IMR-90 (cell line): Measurements from ENCODE around the gene COPS9.

Experiments used
- BHLHE40 ChIP-seq: fragments of 150-350 bp; IDR thresholded peaks from 2 replicates; pipeline ENCODE4 v1.6.1; 2016; ENCODE audit warnings: mild to moderate bottlenecking, low read depth, low read length
- CTCF ChIP-seq: conservative IDR thresholded peaks from 2 replicates; pipeline ENCODE4 v1.5.1; 2012; ENCODE audit warnings: mild to moderate bottlenecking, low read depth, low read length, improper control_type of control experiment
- FOS ChIP-seq: fragments of 150-350 bp; IDR thresholded peaks from 2 replicates; pipeline ENCODE4 v1.6.1; 2016; ENCODE audit warnings: low read depth, low read length
- MAZ ChIP-seq: IDR thresholded peaks from 2 replicates; pipeline ENCODE4 v1.6.1; 2012; ENCODE audit warnings: low read depth, mild to moderate bottlenecking, low read length, improper control_type of control experiment, moderate library complexity, borderline replicate concordance
- RAD21 ChIP-seq: IDR thresholded peaks from 2 replicates; pipeline ENCODE4 v1.6.1; 2012; ENCODE audit warnings: low read length, improper control_type of control experiment
- USF2 ChIP-seq: fragments of 150-350 bp; IDR thresholded peaks from 2 replicates; pipeline ENCODE4 v1.6.1; 2017; ENCODE audit warnings: mild to moderate bottlenecking, antibody characterized with exemption, low read length, low read depth

GRCh38 chr2:240134466-240134865 lies 1.6 kb downstream of the COPS9 start:
- TF ChIP-seq CTCF (no peak), RAD21 (no peak), MAZ (no peak), BHLHE40 (no peak), FOS (no peak), USF2 (no peak)
